GM18505 (cell line): ENCODE measurements around the gene KRTAP10-7.
"Not testable (repeated sequence)": the region's sequence is repeated elsewhere in the genome, so short reads cannot be mapped to it uniquely, and the experiment has no call there.

Experiments
- ATAC-seq: cut with Tn5 transposase; IDR thresholded peaks from one replicate; pipeline ENCODE4 v1.9.1; 2021; ENCODE audit not compliant: unreplicated experiment
- POLR2A ChIP-seq: IDR thresholded peaks from 4 replicates; pipeline ENCODE4 v1.6.1; 2011; ENCODE audit warnings: borderline replicate concordance; ENCODE audit not compliant: insufficient read depth, insufficient read length; ENCODE audit errors: extremely low read depth

KRTAP10-7 gene

GRCh38 chr21:44575307-44576024 is 24.9 kb upstream of the KRTAP10-7 start:
- no peak for ATAC-seq
- TF ChIP-seq POLR2A, result no peak

GRCh38 chr21:44576025-44576420 is 24.4 kb upstream of the KRTAP10-7 start:
- TF ChIP-seq POLR2A, result no peak
- ATAC-seq, result no peak

- ATAC-seq, result no peak
- no peak for TF ChIP-seq POLR2A
Observed at GRCh38 chr21:44578371-44579055, 21.9 kb upstream of the KRTAP10-7 start.

- no peak for TF ChIP-seq POLR2A
- ATAC-seq, result no peak
Observed at GRCh38 chr21:44579056-44579832, 21.2 kb upstream of the KRTAP10-7 start.

- TF ChIP-seq POLR2A, result no peak
Observed at GRCh38 chr21:44579833-44580144, 20.6 kb upstream of the KRTAP10-7 start.

GRCh38 chr21:44580231-44580821 is 20.1 kb upstream of the KRTAP10-7 start, which contains the start of gene KRTAP10-5:
TSS of gene KRTAP10-5 (minus strand) at chr21:44580604. CDS start at chr21:44580578, 26 bp downstream.
- not testable (repeated sequence) for ATAC-seq

More at GRCh38 chr21:44579833-44580144, 20.6 kb upstream of the KRTAP10-7 start:
- no peak for ATAC-seq

- ATAC-seq, result no peak
- TF ChIP-seq POLR2A, result no peak
Observed at GRCh38 chr21:44581158-44581557, 19.2 kb upstream of the KRTAP10-7 start.

GRCh38 chr21:44582055-44582454 is 18.3 kb upstream of the KRTAP10-7 start:
- ATAC-seq, result no peak

GRCh38 chr21:44583089-44583799 is 17.2 kb upstream of the KRTAP10-7 start:
- no peak for TF ChIP-seq POLR2A
- no peak for ATAC-seq

More at GRCh38 chr21:44582055-44582454, 18.3 kb upstream of the KRTAP10-7 start:
- no peak for TF ChIP-seq POLR2A

- no peak for TF ChIP-seq POLR2A
- ATAC-seq, result no peak
Observed at GRCh38 chr21:44583800-44584147, 16.6 kb upstream of the KRTAP10-7 start.

GRCh38 chr21:44585892-44586291 is 14.5 kb upstream of the KRTAP10-7 start:
- TF ChIP-seq POLR2A, result no peak

GRCh38 chr21:44589094-44589493 is 11.3 kb upstream of the KRTAP10-7 start:
- no peak for TF ChIP-seq POLR2A
- no peak for ATAC-seq

More at GRCh38 chr21:44585892-44586291, 14.5 kb upstream of the KRTAP10-7 start:
- no peak for ATAC-seq
